Measurements from ENCODE around the gene CPHXL2.

Gene CPHXL2

DNA sequence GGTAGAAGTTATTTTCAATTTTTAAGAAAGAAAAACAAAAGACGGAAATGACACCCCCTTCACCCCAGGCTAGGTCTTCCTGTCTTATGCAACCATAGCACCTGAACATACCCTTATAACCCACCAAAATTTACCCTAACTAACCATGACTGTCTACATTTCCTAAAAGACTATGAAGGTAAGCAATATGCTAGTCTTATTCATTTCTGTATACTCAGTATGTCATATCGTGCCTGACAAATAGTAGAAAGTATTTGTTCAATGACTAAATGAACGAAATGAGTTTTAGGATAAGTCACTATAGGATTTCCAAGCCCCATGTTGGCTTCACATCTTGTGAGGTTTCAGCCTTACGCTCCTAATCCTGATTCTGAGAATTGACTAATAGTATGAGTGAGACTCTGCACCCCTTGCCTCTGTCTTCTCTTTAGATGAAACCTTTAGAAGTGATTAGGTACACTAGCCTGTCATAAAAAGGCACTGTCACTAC is 60.2 kb downstream of the CPHXL2 start:
- H3K9me3 ChIP-seq (ENCODE audit: control insufficient read depth, insufficient read depth, low read depth, low read length), result no peaks in the 10 kb centered on the region
- H3K36me3 ChIP-seq (ENCODE audit: control insufficient read depth in 2 of 2, insufficient read depth in 1 of 2, low read length in 2 of 2), result peaks cover 35 to 91% of the 10 kb centered on the region in 2 experiments
- ChIA-PET POLR2A (interaction anchor here (0.7 kb wide), 1 partner anchor 159 kb away, joined by 3 read pairs; no protein-coding TSS in a partner anchor), CTCF (interaction anchor here (0.5 kb wide), 1 partner anchor 36 kb away, joined by 4 read pairs; no protein-coding TSS in a partner anchor)
- H3K27ac ChIP-seq (ENCODE audit: extremely low read depth, low read depth, low read length), result no peak overlapping the region
- TF ChIP-seq ZNF514 (tag by site-specific recombination; IDR thresholded peaks at IDR 0.05) (no peak), ZNF416 (tag by site-specific recombination; IDR thresholded peaks at IDR 0.05) (no peak), ZNF174 (tag by site-specific recombination; IDR thresholded peaks at IDR 0.05) (no peak), OVOL3 (tag by site-specific recombination; IDR thresholded peaks at IDR 0.05) (no peak), ZNF24 (tag by site-specific recombination; IDR thresholded peaks at IDR 0.05) (no peak), ZBTB20 (tag by site-specific recombination; IDR thresholded peaks at IDR 0.05) (no peak), ZNF624 (tag by site-specific recombination; IDR thresholded peaks at IDR 0.05) (no peak), ZNF76 (tag by site-specific recombination; IDR thresholded peaks at IDR 0.05; ENCODE audit: borderline replicate concordance, low read depth) (no peak), ZBTB1 (tag by site-specific recombination; IDR thresholded peaks at IDR 0.05) (no peak), ZXDB (tag by site-specific recombination; IDR thresholded peaks at IDR 0.05) (no peak), ZNF561 (tag by site-specific recombination; IDR thresholded peaks at IDR 0.05; ENCODE audit: borderline replicate concordance) (no peak), ZNF423 (tag by site-specific recombination; IDR thresholded peaks at IDR 0.05) (no peak), RBAK (tag by site-specific recombination; IDR thresholded peaks at IDR 0.05) (no peak)
- TF ChIP-seq, protein P1, sequence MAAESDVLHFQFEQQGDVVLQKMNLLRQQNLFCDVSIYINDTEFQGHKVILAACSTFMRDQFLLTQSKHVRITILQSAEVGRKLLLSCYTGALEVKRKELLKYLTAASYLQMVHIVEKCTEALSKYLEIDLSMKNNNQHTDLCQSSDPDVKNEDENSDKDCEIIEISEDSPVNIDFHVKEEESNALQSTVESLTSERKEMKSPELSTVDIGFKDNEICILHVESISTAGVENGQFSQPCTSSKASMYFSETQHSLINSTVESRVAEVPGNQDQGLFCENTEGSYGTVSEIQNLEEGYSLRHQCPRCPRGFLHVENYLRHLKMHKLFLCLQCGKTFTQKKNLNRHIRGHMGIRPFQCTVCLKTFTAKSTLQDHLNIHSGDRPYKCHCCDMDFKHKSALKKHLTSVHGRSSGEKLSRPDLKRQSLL (tag by site-specific recombination; IDR thresholded peaks at IDR 0.05), result no peak
- no peaks in the 10 kb centered on the region for H3K4me1 ChIP-seq (ENCODE audit: control insufficient read depth, insufficient read depth, low read length)
- no peak overlapping the region for H3K4me3 ChIP-seq (ENCODE audit: low read depth, low read length)

GRCh38 chr16:75615619-75616018 is 61.2 kb downstream of the CPHXL2 start:
- Histone ChIP-seq H3K4me3 (ENCODE audit: low read depth, low read length) (no peak overlapping the region), H3K27ac (ENCODE audit: extremely low read depth, low read depth, low read length) (no peak overlapping the region), H3K9me3 (ENCODE audit: control insufficient read depth, insufficient read depth, low read depth, low read length) (no peaks in the 10 kb centered on the region), H3K36me3 (ENCODE audit: control insufficient read depth in 2 of 2, insufficient read depth in 1 of 2, low read length in 2 of 2) (peaks cover 40 to 97% of the 10 kb centered on the region in 2 experiments), H3K4me1 (ENCODE audit: control insufficient read depth, insufficient read depth, low read length) (no peaks in the 10 kb centered on the region)
- ChIA-PET CTCF (interaction anchor here (1.1 kb wide), 1 partner anchor 123 kb away, joined by 4 read pairs; no protein-coding TSS in a partner anchor), POLR2A (interaction anchor here (0.7 kb wide), 1 partner anchor 160 kb away, joined by 3 read pairs; no protein-coding TSS in a partner anchor)
- TF ChIP-seq TSHZ1 (tag by site-specific recombination; IDR thresholded peaks at IDR 0.05; ENCODE audit: borderline replicate concordance), result no peak
- no peak for TF ChIP-seq ZNF391 (tag by site-specific recombination; IDR thresholded peaks at IDR 0.05; ENCODE audit: borderline replicate concordance, low read depth)
- no peak for TF ChIP-seq ZNF776 (tag by site-specific recombination; IDR thresholded peaks at IDR 0.05; ENCODE audit: borderline replicate concordance)
- TF ChIP-seq ZNF157 (tag by site-specific recombination; IDR thresholded peaks at IDR 0.05), result no peak
- no peak for TF ChIP-seq ZNF645 (tag by site-specific recombination; IDR thresholded peaks at IDR 0.05)
- TF ChIP-seq, protein P2, sequence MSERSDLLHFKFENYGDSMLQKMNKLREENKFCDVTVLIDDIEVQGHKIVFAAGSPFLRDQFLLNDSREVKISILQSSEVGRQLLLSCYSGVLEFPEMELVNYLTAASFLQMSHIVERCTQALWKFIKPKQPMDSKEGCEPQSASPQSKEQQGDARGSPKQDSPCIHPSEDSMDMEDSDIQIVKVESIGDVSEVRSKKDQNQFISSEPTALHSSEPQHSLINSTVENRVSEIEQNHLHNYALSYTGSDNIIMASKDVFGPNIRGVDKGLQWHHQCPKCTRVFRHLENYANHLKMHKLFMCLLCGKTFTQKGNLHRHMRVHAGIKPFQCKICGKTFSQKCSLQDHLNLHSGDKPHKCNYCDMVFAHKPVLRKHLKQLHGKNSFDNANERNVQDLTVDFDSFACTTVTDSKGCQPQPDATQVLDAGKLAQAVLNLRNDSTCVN (tag by site-specific recombination; optimal IDR thresholded peaks at IDR 0.05), result no peak
- no peak for TF ChIP-seq TCF7L2 (IDR thresholded peaks at IDR 0.05; ENCODE audit: borderline replicate concordance, low read depth, low read length)
- no peak for TF ChIP-seq ZNF747 (tag by site-specific recombination; IDR thresholded peaks at IDR 0.05)
- TF ChIP-seq ZNF585B (tag by site-specific recombination; IDR thresholded peaks at IDR 0.05), result no peak
- no peak for TF ChIP-seq ZNF24 (tag by site-specific recombination; IDR thresholded peaks at IDR 0.05)
- TF ChIP-seq KLF16 (tag by site-specific recombination; IDR thresholded peaks at IDR 0.05), result no peak
- no peak for TF ChIP-seq SCRT1 (tag by site-specific recombination; IDR thresholded peaks at IDR 0.05; ENCODE audit: borderline replicate concordance)
- TF ChIP-seq ZNF214 (tag by site-specific recombination; IDR thresholded peaks at IDR 0.05; ENCODE audit: borderline replicate concordance), result no peak
- TF ChIP-seq MEIS1 (CRISPR knock-in tag; IDR thresholded peaks at IDR 0.05; ENCODE audit: borderline replicate concordance), result no peak
- no peak for TF ChIP-seq ZNF596 (tag by site-specific recombination; IDR thresholded peaks at IDR 0.05)
- no peak for TF ChIP-seq SP3 (tag by site-specific recombination; IDR thresholded peaks at IDR 0.05)
- TF ChIP-seq ZNF292 (tag by site-specific recombination; IDR thresholded peaks at IDR 0.05; ENCODE audit: borderline replicate concordance, low read depth), result no peak
